Type B pancreatic cell (in vitro differentiated cells): ENCODE results near the gene ZFP36L2. TPM values are rescaled to one million over a fixed set of nuclear protein-coding genes. Genes with fewer than 3 reads are reported as not detected.
A peak's percentile ranks its signal among the peaks of the same experiment; 100 is the strongest.

Source experiments
- DNase-seq: peaks from one replicate; pipeline ENCODE4 v3.0.0; 2021; ENCODE audit warnings: mixed read lengths; ENCODE audit not compliant: unreplicated experiment; ENCODE audit errors: extremely low spot score
- H3K27ac Mint-ChIP-seq: 2 replicates; pipeline ENCODE4 v1.8.0; 2021; ENCODE audit warnings: mild to moderate bottlenecking, mixed read lengths
- H3K27me3 Mint-ChIP-seq: 2 replicates; pipeline ENCODE4 v1.8.0; 2021; ENCODE audit warnings: mixed read lengths
- H3K36me3 Mint-ChIP-seq: 2 replicates; pipeline ENCODE4 v1.8.0; 2021; ENCODE audit warnings: mixed read lengths
- H3K4me1 Mint-ChIP-seq: one replicate; pipeline ENCODE4 v1.8.0; 2021; ENCODE audit warnings: mixed read lengths; ENCODE audit not compliant: unreplicated experiment
- H3K4me3 Mint-ChIP-seq: 2 replicates; pipeline ENCODE4 v1.8.0; 2021; ENCODE audit warnings: mild to moderate bottlenecking, mixed read lengths
- H3K9me3 Mint-ChIP-seq: 2 replicates; pipeline ENCODE4 v1.8.0; 2021; ENCODE audit warnings: mixed read lengths
- long read RNA-seq: library from polyadenylated mRNA; unstranded; transcript quantifications from one replicate; pipeline ENCODE4 v2.0.0, GENCODE V29; 2020
- total RNA-seq: library from RNA; stranded (reverse); gene quantifications from 2 replicates; pipeline ENCODE4 v1.2.1, GENCODE V29; 2021; ENCODE audit warnings: low replicate concordance
- TF ChIP-seq, protein P1 (sequence below): fragments of 200-600 bp; sonication (generic); conservative IDR thresholded peaks from 2 replicates; pipeline ENCODE4 v1.5.0; 2021; ENCODE audit warnings: antibody characterized with exemption, mild to moderate bottlenecking

The ZFP36L2 gene, protein sequence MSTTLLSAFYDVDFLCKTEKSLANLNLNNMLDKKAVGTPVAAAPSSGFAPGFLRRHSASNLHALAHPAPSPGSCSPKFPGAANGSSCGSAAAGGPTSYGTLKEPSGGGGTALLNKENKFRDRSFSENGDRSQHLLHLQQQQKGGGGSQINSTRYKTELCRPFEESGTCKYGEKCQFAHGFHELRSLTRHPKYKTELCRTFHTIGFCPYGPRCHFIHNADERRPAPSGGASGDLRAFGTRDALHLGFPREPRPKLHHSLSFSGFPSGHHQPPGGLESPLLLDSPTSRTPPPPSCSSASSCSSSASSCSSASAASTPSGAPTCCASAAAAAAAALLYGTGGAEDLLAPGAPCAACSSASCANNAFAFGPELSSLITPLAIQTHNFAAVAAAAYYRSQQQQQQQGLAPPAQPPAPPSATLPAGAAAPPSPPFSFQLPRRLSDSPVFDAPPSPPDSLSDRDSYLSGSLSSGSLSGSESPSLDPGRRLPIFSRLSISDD
- 198 and 437 TPM in 2 replicates for total RNA-seq
- long read RNA-seq, partial matches to known transcripts: 0 of 122 reads
- long read RNA-seq, other reads (novel, unspliced or antisense): 122 of 122 reads

GRCh38 chr2:43226558-43226954 lies at the start of gene ZFP36L2:
TSS of gene ZFP36L2 (minus strand) at chr2:43226606. CDS start at chr2:43226315, 291 bp downstream.
- peaks cover 26% of the 10 kb centered on the region for H3K36me3 Mint-ChIP-seq
- peak within 1 kb of the TSS; percentile 94 for H3K27ac Mint-ChIP-seq
- peaks cover 34% of the 10 kb centered on the region for H3K4me1 Mint-ChIP-seq
- no peaks in the 10 kb centered on the region for H3K9me3 Mint-ChIP-seq
- TF ChIP-seq, protein P1, sequence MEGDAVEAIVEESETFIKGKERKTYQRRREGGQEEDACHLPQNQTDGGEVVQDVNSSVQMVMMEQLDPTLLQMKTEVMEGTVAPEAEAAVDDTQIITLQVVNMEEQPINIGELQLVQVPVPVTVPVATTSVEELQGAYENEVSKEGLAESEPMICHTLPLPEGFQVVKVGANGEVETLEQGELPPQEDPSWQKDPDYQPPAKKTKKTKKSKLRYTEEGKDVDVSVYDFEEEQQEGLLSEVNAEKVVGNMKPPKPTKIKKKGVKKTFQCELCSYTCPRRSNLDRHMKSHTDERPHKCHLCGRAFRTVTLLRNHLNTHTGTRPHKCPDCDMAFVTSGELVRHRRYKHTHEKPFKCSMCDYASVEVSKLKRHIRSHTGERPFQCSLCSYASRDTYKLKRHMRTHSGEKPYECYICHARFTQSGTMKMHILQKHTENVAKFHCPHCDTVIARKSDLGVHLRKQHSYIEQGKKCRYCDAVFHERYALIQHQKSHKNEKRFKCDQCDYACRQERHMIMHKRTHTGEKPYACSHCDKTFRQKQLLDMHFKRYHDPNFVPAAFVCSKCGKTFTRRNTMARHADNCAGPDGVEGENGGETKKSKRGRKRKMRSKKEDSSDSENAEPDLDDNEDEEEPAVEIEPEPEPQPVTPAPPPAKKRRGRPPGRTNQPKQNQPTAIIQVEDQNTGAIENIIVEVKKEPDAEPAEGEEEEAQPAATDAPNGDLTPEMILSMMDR: no peak
- DNase-seq: peak; percentile 97
- H3K4me3 Mint-ChIP-seq: peak within 1 kb of the TSS; percentile 95
- peaks cover 7% of the 10 kb centered on the region for H3K27me3 Mint-ChIP-seq

DNA sequence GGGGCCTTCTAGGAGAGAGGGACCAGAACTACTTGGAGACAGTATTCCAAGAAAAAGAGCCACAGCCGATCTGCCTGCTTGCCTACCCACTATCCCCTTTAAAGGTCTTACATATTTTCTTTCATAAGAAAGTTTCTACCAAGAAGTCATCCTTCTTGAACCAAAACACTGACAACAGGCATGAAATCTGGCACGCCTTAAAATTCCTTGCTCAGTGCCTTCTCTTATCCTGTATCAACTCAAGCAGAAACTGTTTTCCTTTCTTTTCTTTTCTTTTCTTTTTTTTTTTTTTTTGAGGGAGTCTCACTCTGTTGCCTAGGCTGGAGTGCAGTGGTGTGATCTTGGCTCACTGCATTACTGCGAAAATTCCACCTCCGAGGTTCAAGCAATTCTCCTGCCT lies 48.3 kb upstream of the ZFP36L2 start:
- Mint-ChIP-seq H3K4me3 (no peak overlapping the region), H3K4me1 (peaks cover 58% of the 10 kb centered on the region), H3K36me3 (peaks cover 14% of the 10 kb centered on the region), H3K27ac (peak overlapping the region; percentile 22), H3K27me3 (no peaks in the 10 kb centered on the region), H3K9me3 (no peaks in the 10 kb centered on the region)
- no peak for DNase-seq
- TF ChIP-seq, protein P1: no peak

- Mint-ChIP-seq H3K27me3 (no peaks in the 10 kb centered on the region), H3K4me1 (peaks cover 61% of the 10 kb centered on the region)
- TF ChIP-seq, protein P1: no peak
Observed at GRCh38 chr2:43274055-43274454, 47.6 kb upstream of the ZFP36L2 start.

GRCh38 chr2:43273529-43273928 lies 47.1 kb upstream of the ZFP36L2 start:
- H3K4me3 Mint-ChIP-seq: no peak overlapping the region
- no peaks in the 10 kb centered on the region for H3K9me3 Mint-ChIP-seq
- no peak for DNase-seq
- TF ChIP-seq, protein P1: no peak
- no peaks in the 10 kb centered on the region for H3K27me3 Mint-ChIP-seq
- no peak overlapping the region for H3K27ac Mint-ChIP-seq
- peaks cover 61% of the 10 kb centered on the region for H3K4me1 Mint-ChIP-seq
- H3K36me3 Mint-ChIP-seq: peaks cover 13% of the 10 kb centered on the region

More at GRCh38 chr2:43274055-43274454, 47.6 kb upstream of the ZFP36L2 start:
- no peak for DNase-seq
- Mint-ChIP-seq H3K27ac (peak overlapping the region; percentile 22), H3K36me3 (peaks cover 13% of the 10 kb centered on the region), H3K9me3 (no peaks in the 10 kb centered on the region), H3K4me3 (no peak overlapping the region)

DNA sequence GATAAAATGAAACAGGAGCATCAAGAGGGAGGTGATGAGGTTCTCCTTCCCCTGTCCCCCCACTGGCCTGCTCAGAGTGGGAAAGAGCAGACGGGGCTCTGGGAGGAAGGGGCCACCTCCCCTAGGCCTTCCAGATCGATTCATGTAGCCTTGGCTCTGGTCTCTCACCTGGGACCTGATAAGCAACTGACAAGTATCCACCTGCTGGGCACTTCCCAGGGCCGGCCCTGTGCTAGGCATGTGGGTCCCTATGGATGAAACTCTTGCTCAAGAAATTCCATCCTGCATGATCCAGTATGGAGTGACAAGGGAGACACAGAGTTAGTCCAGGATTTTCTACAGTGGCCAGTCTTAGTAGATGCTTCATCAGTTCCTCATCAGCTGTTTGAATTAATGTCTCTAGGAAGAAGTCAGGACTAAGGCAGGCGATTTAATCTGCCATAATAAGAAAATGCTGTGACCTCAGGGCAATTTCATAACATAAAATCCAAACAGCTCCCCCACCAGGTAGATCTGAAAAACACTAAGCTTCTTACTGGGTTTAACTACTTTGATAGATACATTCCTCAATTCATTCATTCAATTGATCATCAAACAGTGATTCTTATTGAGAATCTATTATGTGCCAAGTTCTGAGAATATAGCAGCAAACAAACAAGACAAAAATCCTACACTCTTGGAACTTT lies 44.7 kb upstream of the ZFP36L2 start:
- Mint-ChIP-seq H3K4me3 (no peak overlapping the region), H3K27me3 (no peaks in the 10 kb centered on the region), H3K27ac (no peak overlapping the region), H3K36me3 (peaks cover 19% of the 10 kb centered on the region), H3K9me3 (no peaks in the 10 kb centered on the region), H3K4me1 (peaks cover 60% of the 10 kb centered on the region)
- TF ChIP-seq, protein P1: no peak
- DNase-seq: no peak
